ENCODE data around the gene TNFRSF21.

TNFRSF21 gene

DNA sequence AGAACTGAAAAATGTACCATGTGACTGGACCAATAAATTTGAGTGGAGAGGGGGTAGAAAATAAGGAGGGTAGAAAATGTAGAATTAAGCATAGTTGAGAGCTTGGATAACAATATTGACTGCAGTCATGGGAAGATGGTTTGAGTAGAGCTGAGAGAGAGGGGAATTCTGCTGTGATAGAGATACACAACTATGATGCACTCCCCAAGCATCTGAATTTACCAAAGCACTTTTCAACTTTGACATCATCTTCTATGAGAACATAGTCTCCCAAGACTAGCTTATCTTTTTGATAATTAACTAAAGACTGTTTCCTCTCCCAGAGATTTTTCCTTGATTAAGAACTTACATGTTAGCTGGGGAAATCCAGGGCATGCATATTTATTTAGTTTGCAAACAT is 103.1 kb downstream of the TNFRSF21 start:
- no peak for DNase-seq

DNA sequence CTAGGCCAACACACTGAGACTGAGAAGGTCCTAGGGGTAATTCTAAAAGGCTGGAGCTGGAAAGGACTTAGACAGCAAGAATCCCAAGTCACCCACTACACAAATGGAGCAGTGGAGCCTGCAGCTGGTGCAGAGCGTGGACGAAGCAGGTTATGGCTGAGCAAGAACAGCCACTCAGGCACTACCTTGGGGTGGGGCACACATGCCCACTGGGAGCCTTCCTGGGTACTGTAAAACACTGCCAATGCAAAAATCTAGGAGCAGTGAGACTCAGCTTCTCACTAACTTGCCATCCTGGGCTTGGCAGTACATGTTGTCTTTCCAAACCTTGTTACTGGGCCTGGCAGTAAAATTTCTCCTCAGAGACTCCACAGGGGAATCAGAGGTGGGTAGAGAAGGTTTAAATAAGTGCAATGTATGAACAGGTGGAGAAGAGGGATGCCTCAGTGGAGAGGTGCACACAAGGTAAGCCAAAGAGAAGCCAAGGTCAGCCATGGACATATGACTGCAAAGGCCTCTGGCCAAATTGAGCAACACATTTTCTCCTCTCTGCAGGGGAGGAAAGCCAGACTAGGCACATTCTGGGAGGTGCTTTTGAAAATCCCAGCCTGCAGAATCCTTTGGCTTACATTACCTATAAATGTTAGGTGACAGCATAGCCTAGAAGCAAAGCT is 105.6 kb downstream of the TNFRSF21 start:
- DNase-seq, result no peak

DNA sequence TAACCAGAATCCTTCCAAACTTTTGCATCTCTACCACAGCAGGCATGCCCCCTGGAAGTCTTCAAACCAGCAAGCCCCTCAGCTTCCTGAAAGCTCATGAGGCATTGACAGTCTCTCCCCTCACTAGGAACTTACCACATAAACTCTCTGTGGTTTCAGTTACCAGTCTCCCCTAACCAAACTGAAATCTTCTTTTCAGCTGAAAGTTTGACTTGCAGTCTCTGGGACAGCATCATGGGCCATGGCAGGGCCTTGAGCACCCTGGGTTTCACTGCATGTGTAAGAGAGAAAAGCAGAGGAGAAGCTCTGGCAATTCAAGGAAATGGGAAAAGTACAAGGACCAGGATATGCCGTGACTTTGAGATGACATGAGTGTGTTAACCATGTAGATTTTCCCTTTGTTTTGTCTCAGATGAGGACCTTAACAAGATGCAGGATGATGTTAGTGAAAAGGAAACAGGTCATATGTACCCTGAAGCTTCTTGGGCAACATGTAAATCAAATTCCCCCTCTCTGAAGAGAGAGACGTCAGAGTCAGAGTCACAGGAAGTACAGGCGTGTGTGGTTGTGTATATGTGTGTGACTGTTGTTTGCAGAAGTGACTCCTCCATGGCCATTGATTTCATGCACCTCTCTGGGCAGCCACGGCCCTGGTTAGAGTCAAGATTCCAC is 106.3 kb downstream of the TNFRSF21 start:
- DNase-seq, result no peak

DNA sequence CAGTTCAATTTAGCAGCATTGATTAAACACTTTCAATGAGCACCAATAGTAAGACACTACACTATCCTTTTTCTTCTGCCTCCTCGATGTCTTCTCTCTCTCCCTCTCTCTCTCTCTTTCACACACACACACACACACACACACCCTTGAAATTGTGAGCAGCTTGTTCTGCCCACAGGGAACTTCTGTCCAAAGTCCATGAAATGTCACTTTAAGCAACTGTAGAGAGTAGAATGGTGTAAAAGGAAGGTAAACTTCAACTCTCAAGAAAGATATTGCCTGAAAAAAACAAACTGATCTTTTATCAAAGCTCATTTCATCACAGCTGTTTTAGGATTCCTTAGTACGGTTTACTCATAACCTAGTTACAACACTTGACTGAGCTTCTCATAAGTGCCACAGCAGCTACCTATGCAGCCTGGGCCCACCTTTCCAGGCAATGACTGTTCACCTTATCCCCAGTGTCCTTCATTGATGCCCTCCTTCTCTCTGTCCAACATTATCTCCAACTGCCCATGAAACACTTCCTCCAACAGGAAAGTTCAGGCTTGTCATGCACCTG is 107.0 kb downstream of the TNFRSF21 start:
- no peak for DNase-seq

DNA sequence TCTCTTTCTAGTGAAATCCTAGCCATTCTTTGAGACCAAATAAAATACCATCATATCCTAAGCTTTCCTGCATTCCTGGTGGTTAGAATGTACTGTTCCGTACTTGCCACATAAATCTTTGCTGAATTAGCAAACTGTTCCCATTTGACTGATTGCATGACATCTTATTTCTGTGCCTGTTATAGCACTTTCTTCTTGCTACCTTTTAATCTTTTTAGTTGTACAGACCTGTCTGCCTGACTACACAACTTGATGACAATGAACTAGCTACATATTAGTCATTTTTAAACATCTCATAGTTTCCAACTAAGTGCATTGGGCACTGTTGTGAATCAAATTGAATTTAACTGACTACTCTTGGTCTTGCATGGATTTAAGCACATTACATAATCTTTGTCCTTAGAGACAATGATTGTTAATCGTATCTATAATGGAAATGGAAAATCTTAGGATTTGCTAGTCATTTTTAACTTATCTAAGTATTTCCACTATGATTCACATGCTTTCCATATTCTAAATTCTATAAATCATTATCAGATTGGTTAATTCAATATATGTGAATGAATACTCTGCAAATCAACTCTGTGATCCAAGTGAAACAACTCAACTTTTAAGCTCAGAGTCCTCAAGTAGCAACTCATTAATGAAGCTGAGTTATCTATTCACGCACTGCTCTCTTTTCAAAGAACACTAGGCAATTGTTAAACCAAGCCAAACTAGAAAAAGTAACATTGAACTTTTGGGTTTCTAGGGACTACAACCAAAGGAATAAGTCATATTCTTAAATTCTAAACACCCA is 109.0 kb downstream of the TNFRSF21 start:
- DNase-seq, result no peak

DNA sequence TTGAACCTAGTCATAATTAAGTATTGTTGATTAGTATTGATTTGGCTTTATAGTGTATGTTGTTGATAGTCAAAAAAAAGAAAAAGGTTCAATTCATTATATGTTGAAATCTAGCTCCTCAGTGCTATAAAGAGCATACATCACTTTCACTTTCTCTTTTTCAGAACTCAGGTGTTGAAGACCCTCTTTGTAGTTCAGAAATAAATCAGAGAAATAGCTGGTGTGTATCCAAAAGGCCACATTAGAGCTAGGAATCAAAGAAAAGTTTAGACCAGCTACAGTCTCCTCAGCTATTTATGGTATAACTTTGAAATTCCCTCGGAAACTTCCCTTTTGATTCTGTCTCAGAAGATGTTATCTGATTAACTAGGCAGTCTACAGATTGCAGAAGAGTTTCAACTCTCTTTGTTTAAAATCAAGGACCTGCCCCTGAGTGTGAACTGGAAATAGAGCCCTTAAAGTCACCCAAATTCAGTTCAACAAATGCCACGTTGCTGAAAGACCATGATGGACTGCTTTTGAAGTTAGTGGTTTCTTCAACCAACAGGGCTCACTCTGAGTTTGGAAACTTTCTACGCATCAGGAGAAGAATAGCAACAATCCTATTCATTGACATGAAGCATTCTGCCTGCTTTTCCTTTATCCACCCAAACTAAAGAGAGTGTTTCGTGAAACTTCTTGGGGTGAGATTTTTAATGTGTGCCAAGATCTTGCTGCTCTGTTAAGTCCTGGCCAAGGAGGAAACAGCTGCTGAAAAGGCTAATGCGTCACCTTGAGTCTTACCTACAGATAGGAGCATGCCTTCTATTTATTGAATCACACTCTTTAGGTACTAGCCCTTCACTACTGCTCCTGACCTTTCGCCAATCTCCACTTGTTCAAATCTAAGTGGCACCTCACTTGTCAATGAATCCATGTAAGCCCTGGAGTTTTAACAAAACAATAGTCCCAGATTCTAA is 111.7 kb downstream of the TNFRSF21 start:
- DNase-seq, result no peak

DNA sequence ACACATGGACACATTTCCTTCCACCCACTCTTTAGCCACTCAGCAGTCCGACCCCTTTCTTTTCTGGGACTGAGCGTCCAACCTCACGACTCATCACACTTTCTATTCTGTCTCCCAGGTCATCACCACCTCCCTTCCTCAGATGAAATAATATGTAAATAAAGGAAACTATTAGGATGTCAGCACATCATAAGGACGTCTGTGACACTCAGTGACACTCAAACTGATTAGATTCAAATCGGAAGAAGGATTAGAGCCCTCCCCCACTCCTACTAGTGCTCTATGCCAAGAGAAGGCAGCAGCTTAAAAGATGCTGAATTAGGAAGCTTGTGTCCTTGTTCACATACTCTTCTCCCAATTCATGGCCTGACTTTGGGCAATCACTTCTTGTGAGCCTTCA is 113.6 kb downstream of the TNFRSF21 start:
- no peak for DNase-seq

DNA sequence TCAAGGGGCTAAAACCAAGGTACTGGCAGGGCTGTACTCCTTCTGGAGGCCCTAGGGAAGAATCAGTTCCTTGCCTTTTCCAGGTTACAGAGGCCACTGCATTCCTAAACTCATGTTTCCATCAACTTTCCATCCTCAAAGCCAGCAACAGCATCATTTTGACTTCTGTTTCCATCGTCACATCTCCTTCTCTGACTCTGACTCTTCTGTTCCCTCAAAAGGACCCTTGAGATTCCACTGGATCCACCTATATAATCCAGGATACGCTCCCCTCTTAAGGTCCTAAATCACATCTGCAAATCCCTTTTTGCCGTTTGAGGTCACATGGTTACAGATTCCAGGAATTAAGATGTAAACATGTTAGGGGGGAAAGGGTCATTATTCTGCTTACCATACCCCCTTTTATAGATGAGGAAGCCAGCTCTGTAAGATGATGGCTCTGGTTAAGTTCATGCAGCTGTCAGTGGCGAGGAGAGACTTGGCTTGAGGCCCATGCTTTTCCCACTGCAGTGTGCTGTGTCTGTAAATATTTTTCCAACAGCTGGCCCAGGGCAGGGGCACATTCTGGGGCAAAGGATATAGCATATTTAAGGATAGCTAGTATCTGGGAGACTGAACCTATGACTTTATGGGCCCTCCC is 114.6 kb downstream of the TNFRSF21 start:
- no peak for DNase-seq

DNA sequence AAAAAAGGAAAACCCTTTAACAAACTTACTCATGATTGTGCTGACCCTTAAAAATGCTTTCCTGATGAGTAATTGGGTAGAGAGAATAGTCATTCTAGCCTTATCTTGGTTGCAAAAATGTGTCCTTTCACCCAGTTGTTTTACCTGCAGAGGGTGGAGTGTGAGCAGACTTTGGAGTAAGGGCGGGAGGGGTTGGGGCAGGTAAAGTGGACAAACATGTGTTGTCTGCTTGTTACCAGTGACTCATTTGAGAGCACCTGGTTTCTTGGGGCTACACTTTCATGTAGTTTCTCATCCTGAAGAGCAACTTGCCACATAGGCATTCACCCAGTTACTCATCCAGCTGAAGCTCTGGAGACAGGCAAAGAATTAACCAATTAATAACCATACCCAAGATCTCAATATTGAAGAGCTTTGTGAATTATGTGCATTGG is 121.1 kb downstream of the TNFRSF21 start:
- no peak for DNase-seq

DNA sequence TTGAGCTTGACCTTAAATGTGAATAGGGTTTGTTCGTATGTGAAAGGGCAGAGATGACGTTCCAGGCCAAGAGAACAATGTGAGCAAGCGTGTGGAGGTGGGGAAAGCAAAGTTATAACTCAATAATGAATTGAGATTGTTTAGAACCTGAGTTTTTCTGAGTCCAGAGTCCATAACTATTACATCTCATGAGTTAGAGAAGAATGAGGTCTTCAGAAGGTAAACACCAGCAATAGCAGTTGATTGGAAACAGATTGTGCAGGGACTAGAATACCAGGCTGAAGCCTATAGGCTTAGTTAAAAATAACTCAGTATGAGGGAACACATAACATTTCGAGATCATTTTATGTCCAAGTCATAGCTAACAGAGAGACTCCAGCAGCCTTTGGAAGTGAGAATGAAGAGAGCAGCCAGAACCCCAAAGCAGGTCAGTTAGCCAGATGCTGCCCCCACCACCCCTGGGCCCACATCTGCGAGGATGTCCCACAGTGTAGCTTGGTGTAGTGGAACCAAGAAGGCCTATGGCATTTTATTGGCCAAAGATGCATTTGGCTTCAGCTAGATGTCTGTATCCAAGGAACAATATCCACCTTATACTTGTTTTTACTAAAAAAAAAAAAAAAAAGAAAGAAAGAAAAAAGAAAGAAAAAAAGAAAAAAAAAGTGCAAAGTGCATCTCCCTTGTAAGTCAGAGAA is 121.7 kb downstream of the TNFRSF21 start:
- no peak for DNase-seq

DNA sequence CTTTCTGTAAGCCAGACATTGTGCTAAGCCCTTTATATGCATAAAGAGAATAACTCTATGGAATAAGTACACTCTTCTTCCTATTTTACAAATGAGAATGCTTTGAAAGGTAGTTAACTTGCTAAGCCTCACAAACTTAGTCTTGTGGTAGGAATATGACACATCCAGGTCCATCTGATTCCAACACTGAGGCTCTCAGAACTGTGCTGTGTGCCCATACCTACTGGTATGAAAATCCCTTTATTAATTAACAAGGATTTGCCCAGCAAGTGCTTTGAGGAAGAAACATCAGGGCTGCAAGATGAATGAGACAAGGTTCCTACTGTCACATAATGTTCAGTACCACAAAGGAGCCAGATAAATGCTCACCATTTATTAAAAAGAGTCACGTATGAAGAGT is 122.6 kb downstream of the TNFRSF21 start:
- no peak for DNase-seq

DNA sequence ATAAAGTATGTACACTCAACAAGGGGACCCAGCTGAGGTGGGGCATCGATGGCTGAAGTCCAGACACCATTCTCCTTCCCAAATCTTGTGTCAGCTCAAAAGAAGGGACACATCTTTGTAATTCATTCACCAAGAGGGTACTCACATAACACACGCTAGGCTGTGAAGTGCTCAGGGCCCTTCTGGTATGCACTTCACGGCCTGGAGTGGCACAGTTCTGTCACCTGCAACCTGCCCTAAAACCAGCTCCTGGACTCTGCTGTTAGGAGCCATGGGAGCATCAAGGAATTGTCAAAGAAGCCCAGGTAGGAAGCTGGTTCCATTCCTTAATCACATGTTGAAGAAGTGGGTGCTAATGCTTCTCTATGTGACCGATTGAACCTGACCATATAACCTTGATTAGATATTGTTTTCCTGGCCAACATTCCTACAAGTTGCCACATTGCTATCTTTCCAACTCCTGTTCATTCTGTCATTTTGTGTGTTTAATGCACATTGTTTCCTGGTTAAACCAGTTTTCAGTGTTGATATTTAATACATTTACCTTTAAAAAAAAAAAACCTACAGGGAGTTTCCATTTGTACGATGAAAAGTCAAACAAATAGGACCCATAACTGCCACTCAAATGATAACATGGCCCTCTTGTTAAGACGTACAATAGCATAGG is 127.3 kb downstream of the TNFRSF21 start:
- DNase-seq, result no peak

DNA sequence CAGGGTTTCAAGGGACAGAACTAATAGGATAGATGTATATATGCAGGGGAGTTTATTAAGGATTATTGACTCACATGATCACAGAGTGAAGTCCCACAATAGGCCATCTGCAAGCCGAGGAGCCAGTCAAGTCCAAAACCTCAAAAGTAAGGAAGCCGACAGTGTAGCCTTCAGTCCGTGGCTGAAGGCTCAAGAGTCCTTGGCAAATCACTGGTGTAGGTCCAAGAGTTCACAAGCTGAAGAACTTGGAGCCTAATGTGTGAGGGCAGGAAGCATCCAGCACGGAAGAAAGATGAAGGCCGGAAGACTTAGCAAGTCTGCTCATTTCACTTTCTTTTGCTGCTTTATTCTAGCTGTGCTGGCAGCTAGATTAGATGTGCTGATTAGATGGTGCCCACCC is 128.0 kb downstream of the TNFRSF21 start:
- DNase-seq, result no peak

Data from activated CD4-positive, alpha-beta T cell treated with anti-CD3 and anti-CD28 coated beads, Interleukin-2, Interleukin-6, amounts not matched to agents 100 ng/mL and 50 ng/mL, durations not matched to agents 16 hours and 8 hours (primary cell).